Measurements from ENCODE around the gene FAP. TPM values are rescaled to one million over a fixed set of nuclear protein-coding genes. Genes with fewer than 3 reads are reported as not detected.

FAP gene
- total RNA-seq, 2 donors from 2014 or later: not detected

- H3K27me3 Mint-ChIP-seq (ENCODE audit: insufficient read depth): no peaks in the 10 kb centered on the region
- H3K36me3 Mint-ChIP-seq (ENCODE audit: low read depth): no peaks in the 10 kb centered on the region
- H3K9ac ChIP-seq (ENCODE audit: extremely low read depth, low read length, poor library complexity, severe bottlenecking): no peak overlapping the region
- H3K27ac ChIP-seq (ENCODE audit: low read depth, low read length): no peak overlapping the region
- 86% methylated on average over 1 of the region's 1 CpG; no CpG with 5 or more reads in 1 of the 2 experiments for WGBS, 2 experiments (ENCODE audit: insufficient coverage in 1 of 2, insufficient read length in 1 of 2)
- H3K9me3 Mint-ChIP-seq: no peaks in the 10 kb centered on the region
- H3K4me1 Mint-ChIP-seq: no peaks in the 10 kb centered on the region
- no peak overlapping the region for H3K4me3 Mint-ChIP-seq
- no peaks in the 10 kb centered on the region for H3K27me3 ChIP-seq (ENCODE audit: control insufficient read depth, insufficient read depth, low read length, poor library complexity, severe bottlenecking)
- no peaks in the 10 kb centered on the region for H3K36me3 ChIP-seq (ENCODE audit: control insufficient read depth, insufficient read depth, low read length)
- no peak for DNase-seq
- no peak for TF ChIP-seq CTCF (conservative IDR thresholded peaks at IDR 0.05)
- no peaks in the 10 kb centered on the region for H3K4me1 ChIP-seq (ENCODE audit: control insufficient read depth, insufficient read depth, low read length)
- no peaks in the 10 kb centered on the region for H3K9me3 ChIP-seq (ENCODE audit: control insufficient read depth, low read length)
- H3K4me3 ChIP-seq (ENCODE audit: low read length): no peak overlapping the region
- H3K27ac Mint-ChIP-seq: no peak overlapping the region
Measured at GRCh38 chr2:162257425-162257824, 14.2 kb upstream of the FAP start.

GRCh38 chr2:162256591-162256991 lies 13.3 kb upstream of the FAP start:
- 86 to 98% methylated on average over 1 to 2 of the region's 2 CpGs for WGBS, 2 experiments (ENCODE audit: insufficient coverage in 1 of 2, insufficient read length in 1 of 2)
- Histone ChIP-seq H3K27me3 (ENCODE audit: control insufficient read depth, insufficient read depth, low read length, poor library complexity, severe bottlenecking) (no peaks in the 10 kb centered on the region), H3K27ac (ENCODE audit: low read depth, low read length) (no peak overlapping the region), H3K9me3 (ENCODE audit: control insufficient read depth, low read length) (no peaks in the 10 kb centered on the region), H3K36me3 (ENCODE audit: control insufficient read depth, insufficient read depth, low read length) (no peaks in the 10 kb centered on the region), H3K4me1 (ENCODE audit: control insufficient read depth, insufficient read depth, low read length) (no peaks in the 10 kb centered on the region), H3K4me3 (ENCODE audit: low read length) (no peak overlapping the region), H3K9ac (ENCODE audit: extremely low read depth, low read length, poor library complexity, severe bottlenecking) (no peak overlapping the region)
- no peak overlapping the region for H3K4me3 Mint-ChIP-seq
- H3K27me3 Mint-ChIP-seq (ENCODE audit: insufficient read depth): no peaks in the 10 kb centered on the region
- H3K4me1 Mint-ChIP-seq: no peaks in the 10 kb centered on the region
- H3K27ac Mint-ChIP-seq: no peak overlapping the region
- no peaks in the 10 kb centered on the region for H3K36me3 Mint-ChIP-seq (ENCODE audit: low read depth)
- no peaks in the 10 kb centered on the region for H3K9me3 Mint-ChIP-seq
- no peak for TF ChIP-seq CTCF (conservative IDR thresholded peaks at IDR 0.05)
- DNase-seq: no peak

GRCh38 chr2:162254236-162254871 lies 11.1 kb upstream of the FAP start:
- no peak overlapping the region for H3K27ac Mint-ChIP-seq
- H3K36me3 Mint-ChIP-seq (ENCODE audit: low read depth): no peaks in the 10 kb centered on the region
- no peaks in the 10 kb centered on the region for H3K36me3 ChIP-seq (ENCODE audit: control insufficient read depth, insufficient read depth, low read length)
- DNase-seq: no peak
- no peaks in the 10 kb centered on the region for H3K27me3 ChIP-seq (ENCODE audit: control insufficient read depth, insufficient read depth, low read length, poor library complexity, severe bottlenecking)
- H3K27ac ChIP-seq (ENCODE audit: low read depth, low read length): no peak overlapping the region
- H3K4me3 Mint-ChIP-seq: no peak overlapping the region
- no peak overlapping the region for H3K4me3 ChIP-seq (ENCODE audit: low read length)
- H3K27me3 Mint-ChIP-seq (ENCODE audit: insufficient read depth): no peaks in the 10 kb centered on the region
- H3K4me1 Mint-ChIP-seq: no peaks in the 10 kb centered on the region
- no peaks in the 10 kb centered on the region for H3K4me1 ChIP-seq (ENCODE audit: control insufficient read depth, insufficient read depth, low read length)
- 93% methylated on average over 2 of the region's 2 CpGs; no CpG with 5 or more reads in 1 of the 2 experiments for WGBS, 2 experiments (ENCODE audit: insufficient coverage in 1 of 2, insufficient read length in 1 of 2)
- H3K9ac ChIP-seq (ENCODE audit: extremely low read depth, low read length, poor library complexity, severe bottlenecking): no peak overlapping the region
- no peaks in the 10 kb centered on the region for H3K9me3 Mint-ChIP-seq
- no peak for TF ChIP-seq CTCF (conservative IDR thresholded peaks at IDR 0.05)
- H3K9me3 ChIP-seq (ENCODE audit: control insufficient read depth, low read length): no peaks in the 10 kb centered on the region
